Amniotic stem cell (primary cell): ENCODE data around the gene TFAP2E.

Experiments
- DNase-seq: peaks from one replicate; lab custom pipeline; 2025; lab: John Stamatoyannopoulos, UW

The TFAP2E gene

GRCh38 chr1:35557118-35557610 lies 15.9 kb upstream of the TFAP2E start, which contains the start of gene KIAA0319L:
Gene KIAA0319L (minus strand): TSS chr1:35557403. CDS start chr1:35554491, 2,912 bp downstream.
- DNase-seq: peak; percentile 86

GRCh38 chr1:35557611-35558373 lies 15.3 kb upstream of the TFAP2E start, which contains the start of gene NCDN:
Gene NCDN (plus strand): TSS chr1:35557799. CDS start chr1:35558191, 392 bp downstream.
- DNase-seq: peak; percentile 96

- no peak for DNase-seq
These were observed 14.5 kb upstream of the TFAP2E start for GRCh38 chr1:35558374-35559316.

GRCh38 chr1:35559317-35559944 lies 13.7 kb upstream of the TFAP2E start:
- no peak for DNase-seq

GRCh38 chr1:35560256-35561225 lies 12.6 kb upstream of the TFAP2E start:
- no peak for DNase-seq

GRCh38 chr1:35561297-35561971 lies 11.7 kb upstream of the TFAP2E start:
- no peak for DNase-seq

GRCh38 chr1:35561972-35562680 lies 11.0 kb upstream of the TFAP2E start:
- no peak for DNase-seq

- DNase-seq: no peak
These were observed 9.9 kb upstream of the TFAP2E start for GRCh38 chr1:35563166-35563565.

- DNase-seq: peak; percentile 63
These were observed 8.9 kb upstream of the TFAP2E start for GRCh38 chr1:35564037-35564883.

GRCh38 chr1:35564884-35565741 lies 8.0 kb upstream of the TFAP2E start:
- DNase-seq: no peak

- DNase-seq: no peak
These were observed 7.4 kb upstream of the TFAP2E start for GRCh38 chr1:35565742-35566133.

GRCh38 chr1:35567947-35568558 lies 5.1 kb upstream of the TFAP2E start:
- no peak for DNase-seq

GRCh38 chr1:35568975-35569395 lies 4.1 kb upstream of the TFAP2E start:
- peak; percentile 64 for DNase-seq

GRCh38 chr1:35569936-35570335 lies 3.2 kb upstream of the TFAP2E start:
- DNase-seq: no peak

GRCh38 chr1:35570589-35571137 lies 2.5 kb upstream of the TFAP2E start:
- DNase-seq: no peak

- no peak for DNase-seq
These were observed 1.9 kb upstream of the TFAP2E start for GRCh38 chr1:35571263-35571662.

- DNase-seq: no peak
These were observed 818 bp upstream of the TFAP2E start for GRCh38 chr1:35572296-35572695.
